Activated T-cell treated with anti-CD3 and anti-CD28 coated beads for 24 hours (primary cell): ENCODE measurements around the gene PARD3.

ENCODE experiments used
- DNase-seq: peaks from one replicate; pipeline ENCODE4 v3.0.0-alpha.2; 2020; ENCODE audit warnings: low read depth

Gene PARD3

DNA sequence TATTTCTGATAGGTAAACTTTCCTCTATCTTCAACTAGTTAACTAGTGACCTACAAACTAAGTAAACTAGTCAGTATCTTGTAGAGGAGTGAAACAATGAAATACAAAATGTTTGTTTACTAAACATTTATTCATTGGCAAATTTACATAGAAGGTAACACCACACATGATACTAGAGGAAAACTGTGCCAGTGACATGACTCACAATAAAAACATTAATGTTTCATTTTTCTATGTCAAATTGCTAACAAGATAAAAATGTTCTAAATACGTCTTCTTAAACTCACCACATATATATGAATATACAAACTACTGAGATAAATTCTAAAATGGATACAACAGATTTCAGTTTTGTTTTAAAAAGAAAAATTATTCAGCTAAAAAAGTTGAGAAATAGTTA is 471.3 kb downstream of the PARD3 start:
- no peak for DNase-seq

DNA sequence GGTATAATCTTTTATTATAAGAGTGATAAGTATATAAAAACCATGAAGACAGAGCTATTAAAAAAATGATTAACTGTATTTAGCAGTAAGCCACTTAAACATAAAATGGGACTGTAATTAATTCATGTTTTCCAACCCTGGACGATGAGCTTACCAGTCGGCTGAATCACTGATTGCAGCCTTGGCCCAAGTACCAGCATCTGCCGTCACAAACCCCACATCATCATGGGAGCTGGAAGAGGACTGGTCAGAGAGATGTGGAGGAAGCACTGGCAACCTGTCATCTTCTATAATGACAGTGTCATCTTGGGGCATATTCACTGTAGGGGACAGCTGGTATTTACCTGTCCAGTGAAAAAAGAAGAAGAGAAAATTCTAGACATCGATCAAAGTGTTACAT is 473.6 kb downstream of the PARD3 start:
- DNase-seq, result no peak

GRCh38 chr10:34340934-34341333 is 474.2 kb downstream of the PARD3 start:
- DNase-seq, result no peak

DNA sequence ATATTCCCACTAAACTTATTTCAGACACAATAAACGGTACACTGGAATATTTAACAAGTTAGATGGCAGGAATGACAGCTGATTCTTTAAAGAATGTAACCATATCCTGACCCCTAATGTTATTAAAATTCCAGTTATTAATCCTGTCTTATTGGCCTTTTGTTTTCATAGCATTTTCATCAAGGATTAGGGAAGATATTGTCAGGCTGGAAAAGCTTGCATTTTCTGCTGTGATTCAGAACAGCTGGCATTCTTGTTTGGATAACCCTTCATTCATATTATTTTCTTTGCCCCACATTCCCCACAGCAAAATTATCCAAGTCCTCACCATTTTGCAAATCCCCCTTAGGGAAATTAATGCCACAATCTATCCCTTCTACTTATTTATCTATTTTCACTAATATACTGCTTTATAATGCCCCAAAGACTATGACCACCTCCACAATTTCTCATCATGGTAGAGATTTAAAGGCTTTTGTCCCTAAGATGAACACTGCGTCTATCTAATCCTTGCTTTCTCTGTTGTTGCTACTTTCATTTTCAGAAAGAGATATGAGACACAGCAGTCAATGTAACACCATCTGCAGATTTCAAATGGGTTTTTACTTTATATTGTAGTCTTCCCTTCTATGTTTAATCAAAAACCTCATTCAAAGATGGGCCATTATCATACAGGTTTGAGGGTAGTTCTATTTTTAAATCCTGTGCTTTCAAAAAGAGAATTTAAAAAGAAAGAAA is 475.1 kb downstream of the PARD3 start:
- no peak for DNase-seq

GRCh38 chr10:34337917-34338316 is 477.2 kb downstream of the PARD3 start:
- no peak for DNase-seq

DNA sequence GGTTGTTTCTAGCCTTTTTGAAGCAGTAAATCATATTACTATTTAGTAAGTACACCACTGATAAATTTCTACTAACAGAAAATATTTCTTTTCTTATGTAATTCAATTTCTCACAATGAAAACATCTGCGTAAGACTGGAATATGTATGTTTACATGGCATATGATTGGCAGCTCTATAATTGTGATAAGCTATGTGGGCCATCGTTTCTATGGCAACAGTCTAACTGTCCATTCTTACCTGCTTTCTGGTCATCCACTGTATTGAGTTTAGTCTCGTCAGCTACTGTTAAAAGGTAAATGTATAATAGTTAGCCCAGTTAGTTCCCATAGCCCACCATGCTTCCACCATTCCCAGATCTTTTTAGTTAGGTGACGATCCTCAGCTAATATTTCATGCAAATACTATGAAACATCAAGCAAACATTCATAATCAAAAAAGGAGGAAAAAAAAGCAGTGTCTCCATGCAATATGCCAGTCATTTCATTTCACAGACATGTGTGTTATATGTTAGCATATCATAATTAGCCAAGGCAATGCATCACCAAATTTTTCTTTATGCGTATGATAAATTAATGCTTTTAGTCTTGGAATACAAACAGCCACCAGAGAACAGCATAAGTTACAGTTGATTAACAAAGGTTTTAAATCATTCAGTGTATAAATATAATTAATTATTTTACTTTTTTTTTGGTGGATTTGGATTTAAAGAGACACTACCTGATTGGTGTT is 479.0 kb downstream of the PARD3 start:
- DNase-seq, result no peak

- no peak for DNase-seq
Observed at GRCh38 chr10:34334908-34335307, 480.2 kb downstream of the PARD3 start.

- no peak for DNase-seq
Observed at GRCh38 chr10:34333513-34333912, 481.6 kb downstream of the PARD3 start.

GRCh38 chr10:34327184-34327583 is 487.9 kb downstream of the PARD3 start:
- DNase-seq, result no peak

DNA sequence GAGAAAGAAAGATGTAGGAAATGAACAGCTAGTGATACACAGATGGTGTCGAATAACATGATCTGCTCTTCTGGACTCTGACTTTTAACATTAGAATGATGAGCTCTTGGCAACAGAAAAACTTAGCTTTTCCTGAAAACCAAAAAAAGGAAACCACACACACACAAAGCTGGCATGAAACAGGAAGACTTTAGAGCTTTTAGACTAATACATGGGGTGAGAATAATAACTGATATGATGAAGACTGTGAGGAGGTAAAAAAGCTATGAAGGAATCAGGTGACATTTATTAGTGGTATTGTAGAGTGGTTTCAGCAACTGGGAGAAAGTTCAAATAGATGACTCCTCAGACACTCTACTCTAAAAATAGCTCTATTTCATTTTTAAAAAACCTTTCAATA is 491.9 kb downstream of the PARD3 start:
- DNase-seq, result no peak

DNA sequence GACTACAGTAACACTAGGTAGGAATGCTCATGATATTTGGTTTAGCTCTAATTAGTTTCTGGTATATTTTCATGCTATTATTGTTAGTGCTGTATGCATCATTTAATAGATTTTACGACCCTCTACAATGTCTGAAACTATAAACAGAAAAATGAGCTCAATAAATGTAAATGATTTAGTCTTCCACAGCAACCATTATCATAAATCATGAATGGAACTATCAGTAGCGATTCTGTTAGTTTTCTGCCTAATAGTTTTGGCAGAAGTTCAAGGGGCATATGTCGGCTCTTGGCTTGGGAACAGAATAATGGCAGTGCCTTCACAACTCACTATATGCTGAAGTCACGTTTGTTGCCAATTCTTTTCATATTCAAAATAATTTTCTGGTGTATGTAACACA is 494.8 kb downstream of the PARD3 start:
- DNase-seq, result no peak

DNA sequence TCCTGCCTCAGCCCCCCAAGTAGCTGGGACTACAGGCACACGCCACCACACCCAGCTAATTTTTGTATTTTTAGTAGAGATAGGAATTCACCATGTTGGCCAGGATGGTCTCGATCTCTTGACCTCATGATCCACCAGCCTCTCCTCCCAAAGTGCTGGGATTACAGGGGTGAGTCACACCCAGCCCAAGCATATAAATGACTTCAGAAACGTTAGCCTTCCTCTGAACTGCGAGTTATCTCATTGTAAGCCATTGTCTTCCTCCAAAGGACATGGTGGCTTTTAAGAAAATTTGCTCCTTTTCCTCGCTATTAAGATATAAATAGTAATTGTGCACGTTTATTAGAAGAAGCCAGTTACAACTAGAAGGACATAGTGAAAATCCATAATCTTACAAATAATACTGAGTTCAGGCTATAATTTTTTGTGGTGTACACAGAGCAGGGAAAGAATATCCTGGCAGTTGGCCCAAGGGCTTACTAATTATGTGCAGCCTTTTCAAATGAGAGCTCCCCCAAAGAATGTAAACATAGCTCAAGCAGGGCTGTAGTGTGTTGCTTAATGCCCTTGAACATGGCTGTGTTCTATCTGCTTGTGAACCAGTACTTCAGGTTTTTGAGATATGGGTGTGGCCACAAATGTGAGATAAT is 495.8 kb downstream of the PARD3 start:
- no peak for DNase-seq

GRCh38 chr10:34316154-34316553 is 498.9 kb downstream of the PARD3 start:
- no peak for DNase-seq

- no peak for DNase-seq
Observed at GRCh38 chr10:34314457-34314856, 500.6 kb downstream of the PARD3 start.

DNA sequence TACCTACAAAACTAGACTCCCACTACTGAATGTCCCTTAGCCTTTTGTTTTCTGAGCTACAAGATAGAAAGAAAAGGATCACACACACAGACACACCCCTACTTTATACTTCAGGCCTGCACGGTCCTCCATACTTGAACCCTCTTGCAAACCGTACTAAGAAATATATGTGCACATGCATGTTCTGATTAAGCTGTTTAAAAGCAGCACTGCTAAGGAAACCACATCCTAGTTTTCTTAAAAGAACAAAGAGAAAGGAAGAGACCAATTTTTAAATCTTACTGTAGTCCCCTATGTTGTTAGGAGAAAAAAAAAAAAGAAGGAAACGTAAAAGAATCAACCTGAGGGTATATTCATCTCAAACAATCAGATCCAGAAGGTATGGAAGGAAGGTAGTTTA is 501.2 kb downstream of the PARD3 start:
- DNase-seq, result no peak

GRCh38 chr10:34313353-34313752 is 501.7 kb downstream of the PARD3 start:
- DNase-seq, result no peak

DNA sequence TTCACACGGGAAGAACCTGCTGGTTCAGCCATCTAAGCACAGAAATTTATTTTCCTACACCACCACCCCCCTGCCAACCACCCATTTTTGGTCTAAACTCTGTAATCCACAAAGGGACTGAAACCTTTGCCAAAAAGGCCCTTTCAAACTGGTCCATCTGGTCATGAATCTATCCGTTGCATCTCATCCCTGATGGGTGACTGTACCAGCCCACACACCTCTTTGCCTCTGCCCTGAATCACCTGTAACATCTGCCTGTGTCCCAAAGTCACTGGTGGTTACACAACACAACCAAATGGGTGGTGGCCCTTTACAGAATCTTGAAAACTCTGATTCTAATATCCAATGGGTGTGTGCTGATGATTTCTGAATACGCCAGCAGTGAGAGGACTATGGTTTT is 503.4 kb downstream of the PARD3 start:
- no peak for DNase-seq

DNA sequence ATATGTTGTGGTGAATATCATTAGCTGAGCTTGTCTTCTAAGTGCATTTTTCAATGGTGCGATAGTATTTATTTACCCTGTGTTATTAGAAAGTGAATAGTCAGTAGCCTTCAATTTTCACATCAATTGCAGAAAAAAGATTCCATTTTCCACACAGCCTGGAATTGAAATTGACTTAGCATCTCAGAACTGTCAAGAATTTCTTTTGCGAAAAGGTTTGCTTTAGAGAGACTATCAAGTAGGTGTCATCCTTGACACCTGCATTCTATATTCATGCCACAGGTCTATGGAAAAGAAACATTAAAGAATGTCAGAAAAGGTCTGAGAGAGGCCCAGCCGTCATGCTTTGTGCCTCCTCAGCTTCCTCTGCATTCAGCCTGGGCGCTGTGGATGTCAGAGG is 504.9 kb downstream of the PARD3 start:
- DNase-seq, result no peak

DNA sequence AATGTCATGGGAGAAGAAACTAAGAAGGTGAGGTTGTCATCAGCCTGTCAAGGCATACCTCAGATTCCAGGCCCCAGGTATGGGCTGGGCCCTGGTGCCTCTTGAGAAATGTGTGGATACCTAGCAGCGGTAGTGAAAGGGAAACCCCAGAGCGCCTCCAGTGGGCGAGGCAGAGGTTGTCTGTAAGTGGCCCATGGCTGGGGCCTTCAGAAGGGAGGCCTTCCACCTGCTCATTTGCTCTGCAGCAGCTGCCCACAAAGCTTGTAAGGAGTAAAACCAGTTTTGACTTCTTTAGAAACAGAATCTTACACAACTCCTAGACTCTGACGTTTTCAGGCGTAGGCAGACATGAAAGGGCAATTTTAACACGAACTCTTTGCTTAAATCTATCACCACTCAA is 509.9 kb downstream of the PARD3 start:
- no peak for DNase-seq

- no peak for DNase-seq
Observed at GRCh38 chr10:34303022-34303421, 512.1 kb downstream of the PARD3 start.

DNA sequence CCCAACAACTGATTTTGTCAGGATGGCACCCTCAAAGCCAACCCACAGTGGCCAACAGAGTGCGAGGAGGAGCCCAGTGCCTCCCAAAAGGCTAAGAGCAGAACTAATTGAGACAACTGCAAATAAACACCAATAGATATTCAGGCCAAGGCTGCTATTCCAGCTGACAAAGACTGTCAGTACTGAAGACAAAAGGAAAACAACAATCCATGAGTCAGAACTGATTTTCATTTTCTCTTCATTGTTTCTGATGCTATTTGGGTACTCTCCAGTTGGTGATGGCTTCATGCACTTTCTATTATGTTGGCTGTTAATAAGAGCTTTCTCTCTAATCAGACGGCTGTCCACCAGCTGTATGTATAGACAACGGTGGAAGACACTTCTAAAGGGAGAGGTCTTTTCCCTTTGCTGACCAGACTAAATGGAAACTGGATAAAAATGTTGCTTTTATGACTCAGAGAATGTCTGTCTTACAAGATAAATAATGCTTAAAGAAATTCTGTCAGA is 515.9 kb downstream of the PARD3 start:
- no peak for DNase-seq

GRCh38 chr10:34298346-34298818 is 516.7 kb downstream of the PARD3 start:
- DNase-seq, result no peak
